ENCODE results near the gene SMARCB1.

Gene SMARCB1

GRCh38 chr22:23744485-23744884, 42.3 kb upstream of the SMARCB1 start:
- no peak for ATAC-seq
- no peak for TF ChIP-seq ESRRG (CRISPR knock-in tag; IDR thresholded peaks at IDR 0.05)
- no peak for TF ChIP-seq ISL1 (CRISPR knock-in tag; IDR thresholded peaks at IDR 0.05)
- no peak for TF ChIP-seq PATZ1 (CRISPR knock-in tag; IDR thresholded peaks at IDR 0.05; ENCODE audit: borderline replicate concordance)
- no peak for TF ChIP-seq ARNTL (CRISPR knock-in tag; IDR thresholded peaks at IDR 0.05; ENCODE audit: borderline replicate concordance, low read depth)
- TF ChIP-seq RARB (CRISPR knock-in tag; IDR thresholded peaks at IDR 0.05), result no peak

GRCh38 chr22:23745791-23746190, 41.0 kb upstream of the SMARCB1 start:
- TF ChIP-seq ESRRG (CRISPR knock-in tag; IDR thresholded peaks at IDR 0.05), result no peak
- no peak for TF ChIP-seq GLIS3 (CRISPR knock-in tag; IDR thresholded peaks at IDR 0.05)
- TF ChIP-seq PPARA (CRISPR knock-in tag; IDR thresholded peaks at IDR 0.05; ENCODE audit: borderline replicate concordance), result no peak
- no peak for TF ChIP-seq OSR1 (CRISPR knock-in tag; IDR thresholded peaks at IDR 0.05)
- TF ChIP-seq CSRNP3 (CRISPR knock-in tag; IDR thresholded peaks at IDR 0.05), result no peak
- ATAC-seq, result no peak

- TF ChIP-seq ZNF565 (CRISPR knock-in tag; conservative IDR thresholded peaks at IDR 0.05; ENCODE audit: low read depth) (no peak), CSDC2 (CRISPR knock-in tag; IDR thresholded peaks at IDR 0.05) (no peak), TSHZ2 (CRISPR knock-in tag; IDR thresholded peaks at IDR 0.05) (no peak), PATZ1 (CRISPR knock-in tag; IDR thresholded peaks at IDR 0.05; ENCODE audit: borderline replicate concordance) (no peak), RARB (CRISPR knock-in tag; IDR thresholded peaks at IDR 0.05) (no peak), POU6F1 (CRISPR knock-in tag; IDR thresholded peaks at IDR 0.05; ENCODE audit: borderline replicate concordance, low read depth) (no peak), TOX (CRISPR knock-in tag; IDR thresholded peaks at IDR 0.05; ENCODE audit: borderline replicate concordance) (no peak), ISL1 (CRISPR knock-in tag; IDR thresholded peaks at IDR 0.05) (no peak), SNAI2 (CRISPR knock-in tag; IDR thresholded peaks at IDR 0.05) (no peak), PPARA (CRISPR knock-in tag; IDR thresholded peaks at IDR 0.05; ENCODE audit: borderline replicate concordance) (no peak), ZNF8 (CRISPR knock-in tag; IDR thresholded peaks at IDR 0.05) (no peak), ZNF70 (CRISPR knock-in tag; IDR thresholded peaks at IDR 0.05) (no peak), CREB5 (CRISPR knock-in tag; IDR thresholded peaks at IDR 0.05; ENCODE audit: low read depth) (no peak)
- ATAC-seq, result no peak
Measured at GRCh38 chr22:23749841-23750301, 36.9 kb upstream of the SMARCB1 start.
